K562 (cell line): ENCODE data around the gene ATP6V1G2. TPM values are rescaled to one million over a fixed set of nuclear protein-coding genes. Genes with fewer than 3 reads are reported as not detected.

ENCODE experiments used
- ELF1 ChIP-seq: fragments of 200-800 bp; sonication (Bioruptor generic); IDR thresholded peaks from 2 replicates; pipeline ENCODE4 v1.6.1; 2016; ENCODE audit warnings: missing genetic modification characterization, missing compliant biosample characterization
- FOXJ2 ChIP-seq: fragments of 200-800 bp; sonication (Bioruptor generic); IDR thresholded peaks from 2 replicates; pipeline ENCODE4 v1.6.1; 2016; ENCODE audit warnings: missing genetic modification characterization, missing compliant biosample characterization
- KLF10 ChIP-seq: fragments of 250-450 bp; sonication (Bioruptor Pico); IDR thresholded peaks from 2 replicates; pipeline ENCODE4 v1.6.1; 2021; ENCODE audit warnings: matching md5 sums
- MYC ChIP-seq, 2 experiments: fragments of 250-450 bp in 1 of 2; sonication (Bioruptor Pico) in 1 of 2; IDR thresholded peaks; 2 replicates each; pipeline versions ENCODE4 v1.5.1 to v1.6.1; 2012 to 2021; ENCODE audit warnings: low read depth in 2 of 2, borderline replicate concordance in 1 of 2, improper control_type of control experiment in 1 of 2, low read length in 1 of 2, mild to moderate bottlenecking in 1 of 2, moderate library complexity in 1 of 2
- PRPF4 ChIP-seq: fragments of 200-400 bp; formaldehyde crosslinking; IDR thresholded peaks from one replicate; pipeline ENCODE4 v1.6.1; 2017; ENCODE audit warnings: low read length, low read depth, mild to moderate bottlenecking; ENCODE audit not compliant: insufficient read depth, poor library complexity, severe bottlenecking
- RBM15 ChIP-seq: fragments of 200-400 bp; formaldehyde crosslinking; IDR thresholded peaks from 2 replicates; pipeline ENCODE4 v1.6.1; 2018; ENCODE audit warnings: mild to moderate bottlenecking, low read length, moderate library complexity; ENCODE audit not compliant: insufficient read depth
- polyA plus RNA-seq, 8 experiments: library from polyadenylated mRNA; depleted of rRNA in 4 of 8; stranded (reverse) in 5 of 8; unstranded in 3 of 8; fragments of >200 nt; fragmentation: Nextera tagmentation in 2 of 8; fragmentation: Illumina TruSeq in 1 of 8; extraction: Ambion mirVana in 2 of 8; extraction: Trizol in 1 of 8; gene quantifications; 2 replicates each; pipeline versions ENCODE4 v1.2.1 to v1.2.3, GENCODE V29; 2011 to 2014; ENCODE audit warnings: inconsistent platforms in 1 of 8, missing spikeins in 1 of 8
- total RNA-seq, 7 experiments: library from RNA; depleted of rRNA in 6 of 7; stranded (reverse); fragments of >200 nt in 6 of 7; fragmentation: Illumina TruSeq in 2 of 7; extraction: Trizol in 2 of 7; gene quantifications; 2 replicates each; pipeline versions ENCODE4 v1.2.1 to v1.2.3, GENCODE V29; 2011 to 2021; ENCODE audit warnings: low replicate concordance in 1 of 7
- TF ChIP-seq, protein P1 (sequence below): fragments of 250-450 bp; sonication (Bioruptor Pico); IDR thresholded peaks from 2 replicates; pipeline ENCODE4 v1.4.0; 2020
- TF ChIP-seq, protein P2 (sequence below), 2 experiments: fragments of 450-650 bp; formaldehyde crosslinking in 1 of 2; IDR thresholded peaks; 2 replicates each; pipeline versions ENCODE4 v1.4.0 to v1.6.1; 2014 to 2020; ENCODE audit warnings: mild to moderate bottlenecking in 2 of 2, borderline replicate concordance in 1 of 2, low read depth in 1 of 2
- TF ChIP-seq, protein P3 (sequence below): fragments of 250-450 bp; sonication (Bioruptor Pico); IDR thresholded peaks from 2 replicates; pipeline ENCODE4 v1.8.0; 2021; ENCODE audit warnings: moderate library complexity, mild to moderate bottlenecking, inconsistent platforms

ATP6V1G2 gene
- total and polyA plus RNA-seq, 9 of the 15 experiments (the other 6 are each of a cell fraction or from before 2014, with no cell fraction given), result 0.14 to 1.5 (median 0.33) TPM

DNA sequence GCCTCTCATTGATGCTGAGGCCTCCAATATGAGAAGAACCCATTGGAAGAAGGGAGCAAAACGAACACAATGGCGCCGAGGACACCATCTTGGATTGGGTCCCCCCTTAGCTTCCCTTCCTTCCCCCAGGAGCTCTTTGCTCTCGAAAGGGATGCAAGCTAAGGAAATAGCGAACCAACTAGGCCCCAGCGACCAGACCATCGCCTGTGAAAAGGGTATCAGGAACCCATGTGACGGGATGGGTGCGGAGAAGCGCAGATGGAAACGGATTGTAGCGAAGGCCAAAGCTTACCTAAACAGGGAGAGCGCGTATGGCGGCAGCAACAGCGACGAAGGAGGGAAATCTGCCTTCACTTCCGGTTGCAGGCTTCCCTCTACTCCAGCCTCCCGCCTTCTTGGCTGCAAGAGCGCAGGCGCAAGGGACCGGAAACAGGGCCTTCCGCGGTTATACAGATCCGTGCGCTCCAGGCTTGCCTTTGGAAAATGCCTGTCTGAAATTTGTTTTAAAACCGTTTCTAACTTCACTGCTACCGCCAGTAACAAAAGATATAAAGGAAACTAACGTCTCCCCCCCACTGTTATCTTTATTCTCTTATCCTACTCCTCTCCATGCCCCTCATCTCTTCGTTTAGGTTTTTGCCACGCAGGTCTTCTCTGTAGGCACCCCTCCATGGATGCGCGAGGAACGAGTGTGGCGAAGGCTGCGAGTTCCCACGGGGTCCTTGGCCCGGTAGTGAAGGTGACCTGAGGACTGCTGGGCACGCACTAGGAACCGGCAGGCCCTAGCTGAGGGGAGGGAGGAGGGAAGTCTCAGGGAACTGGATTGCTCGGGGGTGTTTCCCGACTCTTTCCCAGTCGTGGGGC lies 4.5 kb downstream of the ATP6V1G2 start, which contains the start of gene DDX39B (continued):
- TF ChIP-seq, protein P1, sequence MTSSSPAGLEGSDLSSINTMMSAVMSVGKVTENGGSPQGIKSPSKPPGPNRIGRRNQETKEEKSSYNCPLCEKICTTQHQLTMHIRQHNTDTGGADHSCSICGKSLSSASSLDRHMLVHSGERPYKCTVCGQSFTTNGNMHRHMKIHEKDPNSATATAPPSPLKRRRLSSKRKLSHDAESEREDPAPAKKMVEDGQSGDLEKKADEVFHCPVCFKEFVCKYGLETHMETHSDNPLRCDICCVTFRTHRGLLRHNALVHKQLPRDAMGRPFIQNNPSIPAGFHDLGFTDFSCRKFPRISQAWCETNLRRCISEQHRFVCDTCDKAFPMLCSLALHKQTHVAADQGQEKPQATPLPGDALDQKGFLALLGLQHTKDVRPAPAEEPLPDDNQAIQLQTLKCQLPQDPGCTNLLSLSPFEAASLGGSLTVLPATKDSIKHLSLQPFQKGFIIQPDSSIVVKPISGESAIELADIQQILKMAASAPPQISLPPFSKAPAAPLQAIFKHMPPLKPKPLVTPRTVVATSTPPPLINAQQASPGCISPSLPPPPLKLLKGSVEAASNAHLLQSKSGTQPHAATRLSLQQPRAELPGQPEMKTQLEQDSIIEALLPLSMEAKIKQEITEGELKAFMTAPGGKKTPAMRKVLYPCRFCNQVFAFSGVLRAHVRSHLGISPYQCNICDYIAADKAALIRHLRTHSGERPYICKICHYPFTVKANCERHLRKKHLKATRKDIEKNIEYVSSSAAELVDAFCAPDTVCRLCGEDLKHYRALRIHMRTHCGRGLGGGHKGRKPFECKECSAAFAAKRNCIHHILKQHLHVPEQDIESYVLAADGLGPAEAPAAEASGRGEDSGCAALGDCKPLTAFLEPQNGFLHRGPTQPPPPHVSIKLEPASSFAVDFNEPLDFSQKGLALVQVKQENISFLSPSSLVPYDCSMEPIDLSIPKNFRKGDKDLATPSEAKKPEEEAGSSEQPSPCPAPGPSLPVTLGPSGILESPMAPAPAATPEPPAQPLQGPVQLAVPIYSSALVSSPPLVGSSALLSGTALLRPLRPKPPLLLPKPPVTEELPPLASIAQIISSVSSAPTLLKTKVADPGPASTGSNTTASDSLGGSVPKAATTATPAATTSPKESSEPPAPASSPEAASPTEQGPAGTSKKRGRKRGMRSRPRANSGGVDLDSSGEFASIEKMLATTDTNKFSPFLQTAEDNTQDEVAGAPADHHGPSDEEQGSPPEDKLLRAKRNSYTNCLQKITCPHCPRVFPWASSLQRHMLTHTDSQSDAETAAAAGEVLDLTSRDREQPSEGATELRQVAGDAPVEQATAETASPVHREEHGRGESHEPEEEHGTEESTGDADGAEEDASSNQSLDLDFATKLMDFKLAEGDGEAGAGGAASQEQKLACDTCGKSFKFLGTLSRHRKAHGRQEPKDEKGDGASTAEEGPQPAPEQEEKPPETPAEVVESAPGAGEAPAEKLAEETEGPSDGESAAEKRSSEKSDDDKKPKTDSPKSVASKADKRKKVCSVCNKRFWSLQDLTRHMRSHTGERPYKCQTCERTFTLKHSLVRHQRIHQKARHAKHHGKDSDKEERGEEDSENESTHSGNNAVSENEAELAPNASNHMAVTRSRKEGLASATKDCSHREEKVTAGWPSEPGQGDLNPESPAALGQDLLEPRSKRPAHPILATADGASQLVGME (CRISPR knock-in tag), result peak; percentile 76
- TF ChIP-seq, protein P2, sequence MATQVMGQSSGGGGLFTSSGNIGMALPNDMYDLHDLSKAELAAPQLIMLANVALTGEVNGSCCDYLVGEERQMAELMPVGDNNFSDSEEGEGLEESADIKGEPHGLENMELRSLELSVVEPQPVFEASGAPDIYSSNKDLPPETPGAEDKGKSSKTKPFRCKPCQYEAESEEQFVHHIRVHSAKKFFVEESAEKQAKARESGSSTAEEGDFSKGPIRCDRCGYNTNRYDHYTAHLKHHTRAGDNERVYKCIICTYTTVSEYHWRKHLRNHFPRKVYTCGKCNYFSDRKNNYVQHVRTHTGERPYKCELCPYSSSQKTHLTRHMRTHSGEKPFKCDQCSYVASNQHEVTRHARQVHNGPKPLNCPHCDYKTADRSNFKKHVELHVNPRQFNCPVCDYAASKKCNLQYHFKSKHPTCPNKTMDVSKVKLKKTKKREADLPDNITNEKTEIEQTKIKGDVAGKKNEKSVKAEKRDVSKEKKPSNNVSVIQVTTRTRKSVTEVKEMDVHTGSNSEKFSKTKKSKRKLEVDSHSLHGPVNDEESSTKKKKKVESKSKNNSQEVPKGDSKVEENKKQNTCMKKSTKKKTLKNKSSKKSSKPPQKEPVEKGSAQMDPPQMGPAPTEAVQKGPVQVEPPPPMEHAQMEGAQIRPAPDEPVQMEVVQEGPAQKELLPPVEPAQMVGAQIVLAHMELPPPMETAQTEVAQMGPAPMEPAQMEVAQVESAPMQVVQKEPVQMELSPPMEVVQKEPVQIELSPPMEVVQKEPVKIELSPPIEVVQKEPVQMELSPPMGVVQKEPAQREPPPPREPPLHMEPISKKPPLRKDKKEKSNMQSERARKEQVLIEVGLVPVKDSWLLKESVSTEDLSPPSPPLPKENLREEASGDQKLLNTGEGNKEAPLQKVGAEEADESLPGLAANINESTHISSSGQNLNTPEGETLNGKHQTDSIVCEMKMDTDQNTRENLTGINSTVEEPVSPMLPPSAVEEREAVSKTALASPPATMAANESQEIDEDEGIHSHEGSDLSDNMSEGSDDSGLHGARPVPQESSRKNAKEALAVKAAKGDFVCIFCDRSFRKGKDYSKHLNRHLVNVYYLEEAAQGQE (IDR thresholded peaks at IDR 0.05; ENCODE audit: borderline replicate concordance), result no peak
- TF ChIP-seq, protein P2 (CRISPR knock-in tag; IDR thresholded peaks at IDR 0.05; ENCODE audit: low read depth), result peak; percentile 92; the same call in 1 of the 2 replicates
- TF ChIP-seq MYC (IDR thresholded peaks at IDR 0.05; ENCODE audit: low read depth, low read length) (peak; percentile 98), MYC (CRISPR knock-in tag; IDR thresholded peaks at IDR 0.05; ENCODE audit: borderline replicate concordance, low read depth) (0 out of 2 replicates have a peak, but pooled peaks have one; percentile 40), RBM15 (no peak), FOXJ2 (peak; percentile 29; the same call in 1 of the 2 replicates), ELF1 (tag) (peak; percentile 98), KLF10 (CRISPR knock-in tag) (no peak), PRPF4 (no peak)
- TF ChIP-seq, protein P3, sequence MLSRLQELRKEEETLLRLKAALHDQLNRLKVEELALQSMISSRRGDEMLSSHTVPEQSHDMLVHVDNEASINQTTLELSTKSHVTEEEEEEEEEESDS (CRISPR knock-in tag), result no peak
